Activated T-cell treated with anti-CD3 and anti-CD28 coated beads for 48 hours (primary cell): ENCODE measurements around the gene PTPN14.
"Not testable (repeated sequence)": the region's sequence is repeated elsewhere in the genome, so short reads cannot be mapped to it uniquely, and the experiment has no call there.

Source experiments
- DNase-seq: peaks from one replicate; pipeline ENCODE4 v3.0.0-alpha.2; 2020; ENCODE audit warnings: low read depth

Gene PTPN14

GRCh38 chr1:214541693-214542092, 9.7 kb downstream of the PTPN14 start:
- DNase-seq, result no peak

DNA sequence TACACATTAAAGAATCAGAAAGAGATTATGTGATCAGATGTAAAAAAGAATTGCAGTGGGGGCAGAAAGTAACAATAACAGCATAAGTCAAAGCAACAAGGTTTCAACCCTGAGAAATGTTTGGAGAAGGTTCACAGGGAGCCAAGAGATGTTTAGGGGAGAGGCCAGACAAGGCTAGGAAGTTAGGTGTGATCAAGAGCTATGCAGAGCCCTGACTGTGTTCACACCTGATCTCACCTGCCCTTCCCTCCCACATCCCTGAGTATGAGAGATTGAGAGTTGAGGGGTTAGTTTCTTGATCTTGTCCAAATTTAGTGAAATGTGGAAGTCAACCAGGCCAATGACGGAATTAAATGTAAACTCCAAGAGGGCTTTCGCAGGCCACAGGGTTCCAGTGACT, 10.2 kb downstream of the PTPN14 start:
- no peak for DNase-seq

- no peak for DNase-seq
These were observed 11.1 kb downstream of the PTPN14 start for GRCh38 chr1:214540324-214540723.

GRCh38 chr1:214538496-214538895, 12.9 kb downstream of the PTPN14 start:
- DNase-seq, result no peak

GRCh38 chr1:214537872-214538473, 13.4 kb downstream of the PTPN14 start:
- DNase-seq, result no peak

DNA sequence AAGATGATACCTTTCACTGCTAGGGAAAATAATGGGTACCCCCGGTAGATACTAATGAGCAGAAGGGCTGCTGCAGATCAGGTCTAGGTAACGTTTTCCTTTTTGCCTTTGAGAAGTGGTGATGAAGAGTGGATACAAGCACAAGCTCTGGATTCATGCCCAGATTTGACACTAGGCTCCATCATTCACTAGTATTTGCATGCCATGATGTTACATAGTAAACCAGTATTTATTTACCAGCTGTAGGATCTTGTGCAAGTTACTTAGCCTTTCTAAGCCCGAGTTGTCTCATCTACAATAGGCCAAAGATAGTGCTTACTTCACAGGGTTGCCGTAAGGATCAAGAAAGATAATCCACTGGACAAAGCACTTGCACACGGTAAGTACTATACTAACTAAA, 14.2 kb downstream of the PTPN14 start:
- no peak for DNase-seq

GRCh38 chr1:214532070-214532469, 19.3 kb downstream of the PTPN14 start:
- DNase-seq, result no peak

GRCh38 chr1:214525535-214526019, 25.8 kb downstream of the PTPN14 start:
- DNase-seq, result no peak

DNA sequence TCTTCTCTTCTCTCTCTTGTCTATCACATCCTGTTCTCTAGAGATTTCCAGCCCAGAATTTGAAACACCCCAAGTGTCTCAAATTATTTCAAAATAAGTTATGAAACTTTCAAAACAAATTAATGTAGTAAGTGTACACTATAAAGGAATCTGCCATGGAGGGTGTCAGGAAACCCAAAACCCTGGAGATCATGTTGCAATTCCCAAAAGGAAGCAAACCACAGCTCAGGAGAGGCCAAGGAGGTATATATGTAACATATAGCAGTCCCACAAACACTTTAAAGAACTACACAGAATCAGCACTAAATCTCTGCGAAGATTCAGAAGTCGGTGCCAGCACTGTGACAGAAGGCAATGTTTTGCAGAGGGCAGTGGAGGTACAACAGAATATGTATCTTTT, 26.6 kb downstream of the PTPN14 start:
- DNase-seq, result no peak

DNA sequence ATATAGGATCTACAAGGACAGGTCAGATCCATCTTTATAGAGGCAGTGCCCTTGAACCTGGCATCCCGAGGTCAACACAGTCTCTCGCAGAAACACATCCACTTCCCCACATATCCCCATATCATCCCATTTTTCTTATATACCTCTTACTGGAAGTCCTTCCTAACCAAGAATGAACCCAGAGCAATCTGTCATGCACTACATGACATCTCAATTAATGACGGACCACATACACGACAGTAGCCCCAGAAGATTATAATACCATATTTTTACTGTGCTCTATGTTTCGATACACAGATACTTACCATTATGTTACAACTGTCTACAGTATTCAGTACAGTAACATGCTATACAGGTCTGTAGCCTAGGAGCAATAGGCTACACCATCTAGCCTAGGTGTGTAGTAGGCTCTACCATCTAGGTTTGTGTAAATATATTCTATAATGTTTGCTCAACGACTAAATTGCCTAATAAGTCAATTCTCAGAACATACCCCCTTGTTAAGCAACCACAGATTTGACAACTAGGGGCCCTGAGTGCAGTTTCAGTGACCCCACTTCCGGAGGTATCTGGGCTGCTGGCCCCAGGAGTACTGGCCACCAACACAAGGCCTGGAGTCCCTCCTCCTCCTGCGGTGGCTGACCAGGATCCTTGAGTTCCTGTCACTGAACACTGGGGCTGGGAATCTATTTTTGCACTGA, 28.1 kb downstream of the PTPN14 start:
- DNase-seq, result no peak

DNA sequence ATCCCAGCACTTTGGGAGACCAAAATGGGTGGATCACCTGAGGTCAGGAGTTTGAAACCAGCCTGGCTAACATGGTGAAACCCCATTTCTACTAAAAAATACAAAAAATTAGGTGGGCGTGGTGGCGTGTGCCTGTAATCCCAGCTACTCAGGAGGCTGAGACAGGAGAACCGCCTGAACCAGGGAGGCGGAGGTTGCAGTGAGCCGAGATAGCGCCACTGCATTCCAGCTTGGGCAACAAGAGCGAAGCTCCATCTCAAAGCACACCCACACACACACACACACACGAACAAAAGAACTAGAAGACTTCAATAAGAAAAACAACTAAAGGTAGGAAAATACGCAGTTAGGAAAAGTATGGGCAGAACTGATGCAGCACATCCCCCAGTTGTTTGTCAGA, 29.9 kb downstream of the PTPN14 start:
- not testable (repeated sequence) for DNase-seq

GRCh38 chr1:214520544-214521165, 30.7 kb downstream of the PTPN14 start:
- no peak for DNase-seq

- no peak for DNase-seq
These were observed 33.0 kb downstream of the PTPN14 start for GRCh38 chr1:214518361-214518760.

GRCh38 chr1:214516434-214517326, 34.7 kb downstream of the PTPN14 start:
- DNase-seq, result no peak

DNA sequence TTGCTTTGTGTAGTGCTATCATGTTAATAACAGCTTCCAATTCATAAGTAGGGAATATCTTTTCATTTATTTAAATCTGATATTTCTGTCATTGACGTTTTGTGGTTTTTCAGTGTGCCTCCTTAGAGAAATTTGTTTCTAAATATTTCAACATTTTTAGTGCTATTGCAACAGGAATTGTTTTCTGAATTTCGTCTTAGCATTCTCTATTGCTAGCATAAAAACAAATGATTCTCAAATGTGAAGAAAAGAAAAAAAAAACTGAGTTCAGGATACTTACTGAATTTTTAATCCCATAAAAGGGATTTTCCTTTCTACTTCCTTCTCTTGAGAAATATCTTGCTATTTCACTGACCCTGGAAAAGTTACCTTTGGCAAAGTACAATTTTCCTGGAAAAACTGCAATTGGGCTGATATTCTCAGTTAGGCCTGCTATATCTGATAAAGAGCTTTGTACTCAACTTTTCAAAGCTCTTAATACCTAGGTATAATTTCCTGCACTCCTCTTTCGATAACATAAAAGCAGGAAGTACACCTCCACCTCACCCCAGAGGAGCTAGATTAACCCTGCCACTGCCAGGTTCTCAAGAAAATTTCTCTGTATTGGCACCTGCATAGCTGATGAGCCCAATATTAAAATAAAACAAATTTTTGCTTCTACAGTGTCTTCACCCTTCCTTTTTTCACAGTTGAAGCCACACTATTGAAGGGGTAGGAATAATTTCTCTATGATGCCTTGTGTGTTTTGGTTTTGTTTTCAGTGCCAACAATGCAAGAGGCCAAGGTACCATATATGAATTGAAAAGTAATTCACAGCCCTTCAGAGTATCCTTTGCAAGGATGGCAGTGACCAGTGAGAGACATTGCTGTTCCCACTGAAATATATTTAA, 35.6 kb downstream of the PTPN14 start:
- no peak for DNase-seq

- no peak for DNase-seq
These were observed 36.5 kb downstream of the PTPN14 start for GRCh38 chr1:214514819-214515383.

GRCh38 chr1:214514032-214514818, 37.2 kb downstream of the PTPN14 start:
- no peak for DNase-seq

- DNase-seq, result no peak
These were observed 38.0 kb downstream of the PTPN14 start for GRCh38 chr1:214513394-214513793.

GRCh38 chr1:214511639-214511998, 39.8 kb downstream of the PTPN14 start:
- no peak for DNase-seq
